Measurements from ENCODE around the gene ABHD14A. TPM values are rescaled to one million over a fixed set of nuclear protein-coding genes. Genes with fewer than 3 reads are reported as not detected.
A peak's percentile ranks its signal among the peaks of the same experiment; 100 is the strongest.

The ABHD14A gene
- total and polyA plus RNA-seq, 2 of the 13 experiments (the other 11 are each of a cell fraction or from before 2014, with no cell fraction given), result 29.5 to 46.9 TPM

DNA sequence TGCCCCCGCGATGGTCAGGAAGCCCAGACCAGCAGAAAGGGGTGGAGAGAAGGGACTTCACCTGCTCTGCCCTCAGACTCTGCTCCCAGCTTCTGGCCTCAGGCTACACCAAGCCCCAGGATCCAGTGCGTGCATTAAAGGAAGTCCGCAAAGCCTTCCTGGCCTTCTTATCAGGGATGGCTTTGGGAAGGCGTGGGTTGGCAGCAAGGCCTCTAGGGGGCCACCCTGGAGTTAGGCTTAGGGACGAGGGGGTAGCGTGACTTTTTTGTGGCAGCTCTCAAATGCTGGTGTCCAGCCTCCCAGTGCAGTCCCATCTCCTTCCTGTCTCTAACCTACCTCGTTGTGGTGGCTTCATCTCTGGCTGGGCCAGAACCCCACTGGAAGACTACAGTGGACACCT lies 39.7 kb downstream of the ABHD14A start (continued):
- TF ChIP-seq SALL1 (CRISPR knock-in tag; IDR thresholded peaks at IDR 0.05) (peak; percentile 17; the same call in 1 of the 2 replicates), ZNF326 (CRISPR knock-in tag; IDR thresholded peaks at IDR 0.05; ENCODE audit: borderline replicate concordance) (no peak)

DNA sequence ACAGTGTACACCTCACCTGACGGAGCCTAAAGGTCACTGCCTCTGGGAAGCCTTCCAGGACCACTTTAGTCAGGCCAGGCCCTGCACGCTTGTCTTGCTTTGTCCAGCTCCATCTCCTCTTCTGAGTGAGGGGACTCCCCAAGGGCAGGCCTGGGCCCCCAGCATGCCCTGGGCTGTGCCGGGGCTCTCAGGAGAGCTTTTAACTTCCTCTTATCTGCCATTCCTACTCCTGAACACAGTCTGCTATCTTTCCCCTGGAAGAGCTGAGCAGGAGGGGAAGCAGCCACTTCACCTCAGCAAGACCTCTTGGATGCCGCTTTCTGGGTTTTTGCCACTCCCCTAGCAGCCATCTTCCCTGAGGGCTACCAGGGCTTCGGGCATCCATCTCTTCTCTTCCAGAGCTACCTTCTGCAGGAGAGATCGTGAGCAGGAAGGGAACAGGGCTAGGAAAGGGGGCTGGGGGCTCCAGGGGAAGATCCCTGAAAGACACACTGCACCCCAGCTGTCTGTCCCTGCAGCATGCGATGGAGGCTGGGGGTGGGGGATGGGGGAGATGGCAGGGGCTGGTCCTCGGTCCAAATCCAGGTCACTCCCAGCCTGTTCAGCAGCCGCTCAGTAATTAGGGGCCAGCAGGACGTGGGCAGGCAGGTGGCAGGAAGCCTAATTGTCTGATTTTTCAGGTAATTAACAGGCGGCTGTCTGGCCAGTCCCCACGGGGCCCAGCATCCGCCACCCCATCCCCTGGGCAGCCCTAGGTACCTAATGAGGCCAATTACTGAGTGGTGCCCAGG lies 40.8 kb downstream of the ABHD14A start:
- H3K4me3 ChIP-seq (replicated peaks in 1 of 3; ENCODE audit: insufficient read depth in 1 of 3, low read depth in 2 of 3, low read length in 3 of 3), result no peak overlapping the region
- H4K20me1 ChIP-seq (ENCODE audit: insufficient read depth, low read length), result no peaks in the 10 kb centered on the region
- H3K9me3 ChIP-seq (ENCODE audit: low read length), result no peaks in the 10 kb centered on the region
- H2AFZ ChIP-seq (ENCODE audit: low read length), result no peak overlapping the region
- H3K4me1 ChIP-seq (ENCODE audit: insufficient read depth, low read length), result peaks cover 59% of the 10 kb centered on the region
- no peak for FAIRE-seq
- peaks cover 4 to 47% of the 10 kb centered on the region in 2 experiments; a peak in 4 of 5 replicates for H3K27me3 ChIP-seq (ENCODE audit: control insufficient read depth in 1 of 2, insufficient read depth in 2 of 2, low read length in 2 of 2)
- CTCF ChIA-PET (ENCODE audit: low intra/inter-chr PET ratio, low total read pairs), result interaction anchor here (0.8 to 1.2 kb wide), 2 partner anchors 25 to 107 kb away, joined by 3 read pairs; no protein-coding TSS in a partner anchor
- in situ Hi-C loops (cut with HindIII; ENCODE audit: extremely low pct_ligation_motif_present, low pct_unique_long_range_greater_than_20kb) (no loop called here), intact Hi-C loops (cut with micrococcal nuclease; ENCODE audit: unreplicated experiment) (no loop called here)
- BruUV-seq (replicated peaks), result no TSS peak
- ATAC-seq, result no peak
- no peak for DNase-seq (ENCODE audit: low spot score)
- no peaks in the 10 kb centered on the region for H3K36me3 ChIP-seq (replicated peaks in 1 of 2; ENCODE audit: control insufficient read depth in 1 of 2, insufficient read depth in 2 of 2, low read length in 2 of 2)
- POLR2A ChIA-PET, result interaction anchor here (1.3 kb wide), 1 partner anchor 37 kb away, joined by 3 read pairs; no protein-coding TSS in a partner anchor
- peak overlapping the region; percentile 77; the same call in 1 of the 2 replicates for H3K4me2 ChIP-seq (ENCODE audit: low read depth, low read length)
- H3K79me2 ChIP-seq (ENCODE audit: insufficient read depth, low read length), result no peaks in the 10 kb centered on the region
- no peak overlapping the region for H3K27ac ChIP-seq (ENCODE audit: extremely low read length, insufficient read depth, low read length)
- H3K9ac ChIP-seq (ENCODE audit: insufficient read depth, low read depth, low read length), result no peak overlapping the region
- WGBS (ENCODE audit: low lambda C conversion rate), result 53% methylated on average over 7 of the region's 13 CpGs
- TF ChIP-seq, protein P1, sequence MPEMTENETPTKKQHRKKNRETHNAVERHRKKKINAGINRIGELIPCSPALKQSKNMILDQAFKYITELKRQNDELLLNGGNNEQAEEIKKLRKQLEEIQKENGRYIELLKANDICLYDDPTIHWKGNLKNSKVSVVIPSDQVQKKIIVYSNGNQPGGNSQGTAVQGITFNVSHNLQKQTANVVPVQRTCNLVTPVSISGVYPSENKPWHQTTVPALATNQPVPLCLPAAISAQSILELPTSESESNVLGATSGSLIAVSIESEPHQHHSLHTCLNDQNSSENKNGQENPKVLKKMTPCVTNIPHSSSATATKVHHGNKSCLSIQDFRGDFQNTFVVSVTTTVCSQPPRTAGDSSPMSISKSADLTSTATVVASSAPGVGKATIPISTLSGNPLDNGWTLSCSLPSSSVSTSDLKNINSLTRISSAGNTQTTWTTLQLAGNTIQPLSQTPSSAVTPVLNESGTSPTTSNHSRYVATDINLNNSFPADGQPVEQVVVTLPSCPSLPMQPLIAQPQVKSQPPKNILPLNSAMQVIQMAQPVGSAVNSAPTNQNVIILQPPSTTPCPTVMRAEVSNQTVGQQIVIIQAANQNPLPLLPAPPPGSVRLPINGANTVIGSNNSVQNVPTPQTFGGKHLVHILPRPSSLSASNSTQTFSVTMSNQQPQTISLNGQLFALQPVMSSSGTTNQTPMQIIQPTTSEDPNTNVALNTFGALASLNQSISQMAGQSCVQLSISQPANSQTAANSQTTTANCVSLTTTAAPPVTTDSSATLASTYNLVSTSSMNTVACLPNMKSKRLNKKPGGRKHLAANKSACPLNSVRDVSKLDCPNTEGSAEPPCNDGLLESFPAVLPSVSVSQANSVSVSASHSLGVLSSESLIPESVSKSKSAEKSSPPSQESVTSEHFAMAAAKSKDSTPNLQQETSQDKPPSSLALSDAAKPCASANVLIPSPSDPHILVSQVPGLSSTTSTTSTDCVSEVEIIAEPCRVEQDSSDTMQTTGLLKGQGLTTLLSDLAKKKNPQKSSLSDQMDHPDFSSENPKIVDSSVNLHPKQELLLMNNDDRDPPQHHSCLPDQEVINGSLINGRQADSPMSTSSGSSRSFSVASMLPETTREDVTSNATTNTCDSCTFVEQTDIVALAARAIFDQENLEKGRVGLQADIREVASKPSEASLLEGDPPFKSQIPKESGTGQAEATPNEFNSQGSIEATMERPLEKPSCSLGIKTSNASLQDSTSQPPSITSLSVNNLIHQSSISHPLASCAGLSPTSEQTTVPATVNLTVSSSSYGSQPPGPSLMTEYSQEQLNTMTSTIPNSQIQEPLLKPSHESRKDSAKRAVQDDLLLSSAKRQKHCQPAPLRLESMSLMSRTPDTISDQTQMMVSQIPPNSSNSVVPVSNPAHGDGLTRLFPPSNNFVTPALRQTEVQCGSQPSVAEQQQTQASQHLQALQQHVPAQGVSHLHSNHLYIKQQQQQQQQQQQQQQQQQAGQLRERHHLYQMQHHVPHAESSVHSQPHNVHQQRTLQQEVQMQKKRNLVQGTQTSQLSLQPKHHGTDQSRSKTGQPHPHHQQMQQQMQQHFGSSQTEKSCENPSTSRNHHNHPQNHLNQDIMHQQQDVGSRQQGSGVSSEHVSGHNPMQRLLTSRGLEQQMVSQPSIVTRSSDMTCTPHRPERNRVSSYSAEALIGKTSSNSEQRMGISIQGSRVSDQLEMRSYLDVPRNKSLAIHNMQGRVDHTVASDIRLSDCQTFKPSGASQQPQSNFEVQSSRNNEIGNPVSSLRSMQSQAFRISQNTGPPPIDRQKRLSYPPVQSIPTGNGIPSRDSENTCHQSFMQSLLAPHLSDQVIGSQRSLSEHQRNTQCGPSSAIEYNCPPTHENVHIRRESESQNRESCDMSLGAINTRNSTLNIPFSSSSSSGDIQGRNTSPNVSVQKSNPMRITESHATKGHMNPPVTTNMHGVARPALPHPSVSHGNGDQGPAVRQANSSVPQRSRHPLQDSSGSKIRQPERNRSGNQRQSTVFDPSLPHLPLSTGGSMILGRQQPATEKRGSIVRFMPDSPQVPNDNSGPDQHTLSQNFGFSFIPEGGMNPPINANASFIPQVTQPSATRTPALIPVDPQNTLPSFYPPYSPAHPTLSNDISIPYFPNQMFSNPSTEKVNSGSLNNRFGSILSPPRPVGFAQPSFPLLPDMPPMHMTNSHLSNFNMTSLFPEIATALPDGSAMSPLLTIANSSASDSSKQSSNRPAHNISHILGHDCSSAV (CRISPR knock-in tag; IDR thresholded peaks at IDR 0.05; ENCODE audit: borderline replicate concordance), result no peak

Data from HepG2 (cell line).